ENCODE results near the gene SLAMF1.
"Not testable (repeated sequence)": the region's sequence is repeated elsewhere in the genome, so short reads cannot be mapped to it uniquely, and the experiment has no call there.

The SLAMF1 gene

GRCh38 chr1:160664573-160665051 lies 17.8 kb upstream of the SLAMF1 start:
- DNase-seq, result no peak

GRCh38 chr1:160662910-160663309 lies 16.1 kb upstream of the SLAMF1 start:
- DNase-seq, result no peak

- DNase-seq, result no peak
Measured at GRCh38 chr1:160659566-160659965, 12.7 kb upstream of the SLAMF1 start.

GRCh38 chr1:160658814-160659193 lies 12.0 kb upstream of the SLAMF1 start:
- no peak for DNase-seq

- no peak for DNase-seq
Measured at GRCh38 chr1:160658162-160658813, 11.4 kb upstream of the SLAMF1 start.

- DNase-seq, result no peak
Measured at GRCh38 chr1:160657250-160657781, 10.5 kb upstream of the SLAMF1 start.

- DNase-seq, result no peak
Measured at GRCh38 chr1:160656737-160657136, 9.9 kb upstream of the SLAMF1 start.

GRCh38 chr1:160653620-160654016 lies 6.8 kb upstream of the SLAMF1 start:
- no peak for DNase-seq

GRCh38 chr1:160652924-160653619 lies 6.2 kb upstream of the SLAMF1 start:
- no peak for DNase-seq

GRCh38 chr1:160652065-160652641 lies 5.3 kb upstream of the SLAMF1 start:
- DNase-seq, result not testable (repeated sequence)

- DNase-seq, result no peak
Measured at GRCh38 chr1:160651433-160652064, 4.7 kb upstream of the SLAMF1 start.

GRCh38 chr1:160647329-160647720 lies 481 bp upstream of the SLAMF1 start:
- no peak for DNase-seq

GRCh38 chr1:160646180-160646579 lies 664 bp downstream of the SLAMF1 start:
- no peak for DNase-seq

- no peak for DNase-seq
Measured at GRCh38 chr1:160645386-160646130, 1.3 kb downstream of the SLAMF1 start.

- no peak for DNase-seq
Measured at GRCh38 chr1:160644399-160644798, 2.4 kb downstream of the SLAMF1 start.

GRCh38 chr1:160643138-160643537 lies 3.7 kb downstream of the SLAMF1 start:
- DNase-seq, result no peak

GRCh38 chr1:160642281-160642644 lies 4.6 kb downstream of the SLAMF1 start:
- DNase-seq, result no peak

GRCh38 chr1:160641323-160642280 lies 5.2 kb downstream of the SLAMF1 start:
- DNase-seq, result no peak

- DNase-seq, result no peak
Measured at GRCh38 chr1:160640359-160641123, 6.3 kb downstream of the SLAMF1 start.

- DNase-seq, result no peak
Measured at GRCh38 chr1:160639652-160640051, 7.2 kb downstream of the SLAMF1 start.

- no peak for DNase-seq
Measured at GRCh38 chr1:160638926-160639325, 7.9 kb downstream of the SLAMF1 start.
